ENCODE measurements around the gene SPAG16. TPM values are rescaled to one million over a fixed set of nuclear protein-coding genes. Genes with fewer than 3 reads are reported as not detected.

Gene SPAG16
- total and polyA plus RNA-seq, 2 of the 13 experiments (the other 11 are each of a cell fraction or from before 2014, with no cell fraction given) = 9.6 to 26.5 TPM

GRCh38 chr2:213691351-213691750, 407.1 kb downstream of the SPAG16 start:
- intact Hi-C loops (cut with micrococcal nuclease; ENCODE audit: unreplicated experiment) = no loop called here
- BruUV-seq (replicated peaks) = no TSS peak
- in situ Hi-C loops (cut with HindIII; ENCODE audit: extremely low pct_ligation_motif_present, low pct_unique_long_range_greater_than_20kb) = no loop called here
- Histone ChIP-seq H3K4me3 (replicated peaks in 1 of 3; ENCODE audit: insufficient read depth in 1 of 3, low read depth in 2 of 3, low read length in 3 of 3) (no peak overlapping the region), H4K20me1 (ENCODE audit: insufficient read depth, low read length) (no peaks in the 10 kb centered on the region), H3K4me1 (ENCODE audit: insufficient read depth, low read length) (no peaks in the 10 kb centered on the region), H3K27ac (ENCODE audit: extremely low read length, insufficient read depth, low read length) (no peak overlapping the region), H3K9me3 (ENCODE audit: low read length) (peaks cover 70% of the 10 kb centered on the region), H3K36me3 (replicated peaks in 1 of 2; ENCODE audit: control insufficient read depth in 1 of 2, insufficient read depth in 2 of 2, low read length in 2 of 2) (no peaks in the 10 kb centered on the region), H3K79me2 (ENCODE audit: insufficient read depth, low read length) (no peaks in the 10 kb centered on the region), H2AFZ (ENCODE audit: low read length) (no peak overlapping the region), H3K27me3 (ENCODE audit: control insufficient read depth in 1 of 2, insufficient read depth in 2 of 2, low read length in 2 of 2) (no peaks in the 10 kb centered on the region), H3K9ac (ENCODE audit: insufficient read depth, low read depth, low read length) (no peak overlapping the region), H3K4me2 (ENCODE audit: low read depth, low read length) (no peak overlapping the region)
- ChIA-PET CTCF (ENCODE audit: low intra/inter-chr PET ratio, low total read pairs) (no interaction called here), POLR2A (no interaction called here)
- FAIRE-seq (no peak), ATAC-seq (no peak), DNase-seq (ENCODE audit: low spot score) (no peak)
- TF ChIP-seq, protein P1, sequence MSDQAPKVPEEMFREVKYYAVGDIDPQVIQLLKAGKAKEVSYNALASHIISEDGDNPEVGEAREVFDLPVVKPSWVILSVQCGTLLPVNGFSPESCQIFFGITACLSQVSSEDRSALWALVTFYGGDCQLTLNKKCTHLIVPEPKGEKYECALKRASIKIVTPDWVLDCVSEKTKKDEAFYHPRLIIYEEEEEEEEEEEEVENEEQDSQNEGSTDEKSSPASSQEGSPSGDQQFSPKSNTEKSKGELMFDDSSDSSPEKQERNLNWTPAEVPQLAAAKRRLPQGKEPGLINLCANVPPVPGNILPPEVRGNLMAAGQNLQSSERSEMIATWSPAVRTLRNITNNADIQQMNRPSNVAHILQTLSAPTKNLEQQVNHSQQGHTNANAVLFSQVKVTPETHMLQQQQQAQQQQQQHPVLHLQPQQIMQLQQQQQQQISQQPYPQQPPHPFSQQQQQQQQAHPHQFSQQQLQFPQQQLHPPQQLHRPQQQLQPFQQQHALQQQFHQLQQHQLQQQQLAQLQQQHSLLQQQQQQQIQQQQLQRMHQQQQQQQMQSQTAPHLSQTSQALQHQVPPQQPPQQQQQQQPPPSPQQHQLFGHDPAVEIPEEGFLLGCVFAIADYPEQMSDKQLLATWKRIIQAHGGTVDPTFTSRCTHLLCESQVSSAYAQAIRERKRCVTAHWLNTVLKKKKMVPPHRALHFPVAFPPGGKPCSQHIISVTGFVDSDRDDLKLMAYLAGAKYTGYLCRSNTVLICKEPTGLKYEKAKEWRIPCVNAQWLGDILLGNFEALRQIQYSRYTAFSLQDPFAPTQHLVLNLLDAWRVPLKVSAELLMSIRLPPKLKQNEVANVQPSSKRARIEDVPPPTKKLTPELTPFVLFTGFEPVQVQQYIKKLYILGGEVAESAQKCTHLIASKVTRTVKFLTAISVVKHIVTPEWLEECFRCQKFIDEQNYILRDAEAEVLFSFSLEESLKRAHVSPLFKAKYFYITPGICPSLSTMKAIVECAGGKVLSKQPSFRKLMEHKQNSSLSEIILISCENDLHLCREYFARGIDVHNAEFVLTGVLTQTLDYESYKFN (CRISPR knock-in tag; conservative IDR thresholded peaks at IDR 0.05) = no peak
- TF ChIP-seq GTF2F1 (IDR thresholded peaks at IDR 0.05; ENCODE audit: low read length) (no peak), SSRP1 (CRISPR knock-in tag; IDR thresholded peaks at IDR 0.05) (no peak), NFIC (IDR thresholded peaks at IDR 0.05; ENCODE audit: low read length) (no peak), ZNF512 (CRISPR knock-in tag; IDR thresholded peaks at IDR 0.05) (no peak), HOXA3 (CRISPR knock-in tag; IDR thresholded peaks at IDR 0.05) (no peak), ZBTB34 (CRISPR knock-in tag; IDR thresholded peaks at IDR 0.05) (no peak), MXD4 (CRISPR knock-in tag; IDR thresholded peaks at IDR 0.05) (no peak), NCOA2 (CRISPR knock-in tag; IDR thresholded peaks at IDR 0.05) (no peak), MED13 (CRISPR knock-in tag; IDR thresholded peaks at IDR 0.05) (no peak)
- TF ChIP-seq, protein P2, sequence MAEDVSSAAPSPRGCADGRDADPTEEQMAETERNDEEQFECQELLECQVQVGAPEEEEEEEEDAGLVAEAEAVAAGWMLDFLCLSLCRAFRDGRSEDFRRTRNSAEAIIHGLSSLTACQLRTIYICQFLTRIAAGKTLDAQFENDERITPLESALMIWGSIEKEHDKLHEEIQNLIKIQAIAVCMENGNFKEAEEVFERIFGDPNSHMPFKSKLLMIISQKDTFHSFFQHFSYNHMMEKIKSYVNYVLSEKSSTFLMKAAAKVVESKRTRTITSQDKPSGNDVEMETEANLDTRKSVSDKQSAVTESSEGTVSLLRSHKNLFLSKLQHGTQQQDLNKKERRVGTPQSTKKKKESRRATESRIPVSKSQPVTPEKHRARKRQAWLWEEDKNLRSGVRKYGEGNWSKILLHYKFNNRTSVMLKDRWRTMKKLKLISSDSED (CRISPR knock-in tag; IDR thresholded peaks at IDR 0.05) = no peak
- TF ChIP-seq, protein P3, sequence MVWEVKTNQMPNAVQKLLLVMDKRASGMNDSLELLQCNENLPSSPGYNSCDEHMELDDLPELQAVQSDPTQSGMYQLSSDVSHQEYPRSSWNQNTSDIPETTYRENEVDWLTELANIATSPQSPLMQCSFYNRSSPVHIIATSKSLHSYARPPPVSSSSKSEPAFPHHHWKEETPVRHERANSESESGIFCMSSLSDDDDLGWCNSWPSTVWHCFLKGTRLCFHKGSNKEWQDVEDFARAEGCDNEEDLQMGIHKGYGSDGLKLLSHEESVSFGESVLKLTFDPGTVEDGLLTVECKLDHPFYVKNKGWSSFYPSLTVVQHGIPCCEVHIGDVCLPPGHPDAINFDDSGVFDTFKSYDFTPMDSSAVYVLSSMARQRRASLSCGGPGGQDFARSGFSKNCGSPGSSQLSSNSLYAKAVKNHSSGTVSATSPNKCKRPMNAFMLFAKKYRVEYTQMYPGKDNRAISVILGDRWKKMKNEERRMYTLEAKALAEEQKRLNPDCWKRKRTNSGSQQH (CRISPR knock-in tag; IDR thresholded peaks at IDR 0.05; ENCODE audit: low read depth) = no peak
